Esophagus muscularis mucosa (tissue), 4 donors: Measurements from ENCODE around the gene BICD1. TPM values are rescaled to one million over a fixed set of nuclear protein-coding genes. Genes with fewer than 3 reads are reported as not detected.

Experiments used
- DNase-seq: peaks from one replicate; pipeline ENCODE4 v3.0.0-alpha.2; 2017; ENCODE audit errors: extremely low spot score
- H3K27ac ChIP-seq, 4 donors: fragments of 200-600 bp; sonication (generic); replicated peaks in 1 of 4; 1 replicate in 3 of 4; 2 replicates in 1 of 4; pipeline ENCODE4 v1.5.1; 2016 to 2019; ENCODE audit warnings: mild to moderate bottlenecking in 1 of 4
- H3K27me3 ChIP-seq, 4 donors: fragments of 200-600 bp; sonication (generic); one replicate each; pipeline versions ENCODE4 v1.5.1 to v1.6.0; 2016 to 2019
- H3K36me3 ChIP-seq, 4 donors: fragments of 200-600 bp; sonication (generic); one replicate each; pipeline ENCODE4 v1.5.1; 2016 to 2019
- H3K4me1 ChIP-seq, 4 donors: fragments of 200-600 bp; sonication (generic); one replicate each; pipeline ENCODE4 v1.5.1; 2016 to 2019
- H3K4me3 ChIP-seq, 4 donors: fragments of 200-600 bp; sonication (generic); 1 replicate in 2 of 4; 2 replicates in 2 of 4; pipeline ENCODE4 v1.5.1; 2016 to 2019; ENCODE audit warnings: mild to moderate bottlenecking in 4 of 4, moderate library complexity in 1 of 4
- H3K9me3 ChIP-seq, 4 donors: fragments of 200-600 bp; sonication (generic); 1 replicate in 3 of 4; 2 replicates in 1 of 4; pipeline ENCODE4 v1.5.1; 2016 to 2019
- CTCF ChIP-seq, 3 experiments: fragments of 200-600 bp in 2 of 3; fragments of 450-650 bp in 1 of 3; sonication (generic) in 2 of 3; IDR thresholded peaks; one replicate each; pipeline ENCODE4 v1.5.1; 2017 to 2019; ENCODE audit warnings: antibody characterized with exemption in 3 of 3, mild to moderate bottlenecking in 2 of 3, moderate library complexity in 1 of 3
- EP300 ChIP-seq: sonication (generic); formaldehyde crosslinking; IDR thresholded peaks from one replicate; pipeline ENCODE4 v1.6.1; 2017; ENCODE audit warnings: antibody characterized with exemption
- POLR2A ChIP-seq: fragments of 450-650 bp; IDR thresholded peaks from one replicate; pipeline ENCODE4 v1.6.1; 2017; ENCODE audit warnings: antibody characterized with exemption, moderate library complexity, mild to moderate bottlenecking, low read depth
- POLR2AphosphoS5 ChIP-seq, 2 donors: sonication (generic); formaldehyde crosslinking; IDR thresholded peaks; one replicate each; pipeline ENCODE4 v1.6.1; 2017; ENCODE audit warnings: antibody characterized with exemption in 2 of 2
- WGBS: methylation state at CpG from one replicate; pipeline ENCODE4 v1.1.5; 2018; 5-methylcytosine and 5-hydroxymethylcytosine counted together
- intact Hi-C: fragments of 100-400 bp; cut with DNase I; formaldehyde crosslinking; loops from one replicate; pipeline ENCODE4 v1.15.1; 2023
- total RNA-seq, 4 donors: library from RNA; depleted of rRNA; stranded (reverse); fragments of >200 nt; gene quantifications; one replicate each; pipeline versions ENCODE4 v1.1.0 to v1.2.1, GENCODE V29; 2016

Gene BICD1
- total RNA-seq, 4 donors from 2014 or later = 6.8 to 14.1 (median 10.2) TPM

- Histone ChIP-seq H3K4me1 (peaks cover 8 to 21% (median 17%) of the 10 kb centered on the region in 4 donors), H3K27ac (no peak overlapping the region), H3K36me3 (no peaks in the 10 kb centered on the region), H3K4me3 (no peak overlapping the region), H3K27me3 (no peaks in the 10 kb centered on the region), H3K9me3 (no peaks in the 10 kb centered on the region)
- WGBS = 95% methylated on average over 4 of the region's 4 CpGs
- DNase-seq = no peak
- TF ChIP-seq POLR2A = no peak
- TF ChIP-seq EP300 = no peak
- no peak for TF ChIP-seq CTCF (IDR thresholded peaks at IDR 0.05)
- TF ChIP-seq POLR2AphosphoS5 (IDR thresholded peaks at IDR 0.05) = no peak
- intact Hi-C loops = no loop called here
Measured at GRCh38 chr12:32136404-32136803, 29.8 kb downstream of the BICD1 start.

- peaks cover 4 to 12% (median 7%) of the 10 kb centered on the region in 4 donors for H3K4me1 ChIP-seq
- intact Hi-C loops = no loop called here
- H3K4me3 ChIP-seq = peak overlapping the region; percentile 32 to 49 (median 39)
- peak overlapping the region in 1 of 4 donors; percentile 23 for H3K27ac ChIP-seq
- H3K9me3 ChIP-seq = no peaks in the 10 kb centered on the region
- TF ChIP-seq POLR2A (no peak), POLR2AphosphoS5 (IDR thresholded peaks at IDR 0.05) (no peak), CTCF (IDR thresholded peaks at IDR 0.05) (no peak), EP300 (no peak)
- H3K27me3 ChIP-seq = no peaks in the 10 kb centered on the region
- 46% methylated on average over 2 of the region's 2 CpGs for WGBS
- no peak for DNase-seq
- no peaks in the 10 kb centered on the region for H3K36me3 ChIP-seq
Measured at GRCh38 chr12:32139064-32139421, 32.4 kb downstream of the BICD1 start.

- Histone ChIP-seq H3K4me1 (peaks cover 0 to 5% (median 0%) of the 10 kb centered on the region in 4 donors), H3K27ac (no peak overlapping the region), H3K9me3 (no peaks in the 10 kb centered on the region), H3K4me3 (peak overlapping the region in 3 of 4 donors; percentile 13 to 40 (median 17)), H3K36me3 (no peaks in the 10 kb centered on the region), H3K27me3 (no peaks in the 10 kb centered on the region)
- TF ChIP-seq EP300 (no peak), POLR2AphosphoS5 (IDR thresholded peaks at IDR 0.05) (no peak), CTCF (IDR thresholded peaks at IDR 0.05) (no peak), POLR2A (no peak)
- WGBS = 91% methylated on average over 12 of the region's 12 CpGs
- intact Hi-C loops = no loop called here
- no peak for DNase-seq
Measured at GRCh38 chr12:32140877-32141276, 34.2 kb downstream of the BICD1 start.

- intact Hi-C loops = no loop called here
- Histone ChIP-seq H3K36me3 (no peaks in the 10 kb centered on the region), H3K9me3 (no peaks in the 10 kb centered on the region), H3K4me1 (peaks cover 0 to 8% (median 3%) of the 10 kb centered on the region in 4 donors), H3K27ac (no peak overlapping the region), H3K4me3 (no peak overlapping the region), H3K27me3 (no peaks in the 10 kb centered on the region)
- TF ChIP-seq POLR2AphosphoS5 (IDR thresholded peaks at IDR 0.05) (no peak), EP300 (no peak), CTCF (IDR thresholded peaks at IDR 0.05) (no peak), POLR2A (no peak)
- 85% methylated on average over 1 of the region's 1 CpG for WGBS
- no peak for DNase-seq
Measured at GRCh38 chr12:32145096-32145495, 38.4 kb downstream of the BICD1 start.

- Histone ChIP-seq H3K4me3 (no peak overlapping the region), H3K4me1 (peaks cover 0 to 8% (median 3%) of the 10 kb centered on the region in 4 donors), H3K27me3 (no peaks in the 10 kb centered on the region), H3K27ac (no peak overlapping the region), H3K36me3 (no peaks in the 10 kb centered on the region), H3K9me3 (no peaks in the 10 kb centered on the region)
- DNase-seq = no peak
- intact Hi-C loops = no loop called here
- 74% methylated on average over 5 of the region's 5 CpGs for WGBS
- TF ChIP-seq POLR2AphosphoS5 (IDR thresholded peaks at IDR 0.05) (no peak), CTCF (IDR thresholded peaks at IDR 0.05) (no peak), EP300 (no peak), POLR2A (no peak)
Measured at GRCh38 chr12:32146074-32146873, 39.6 kb downstream of the BICD1 start.
